ENCODE measurements around the gene CSNK1A1. TPM values are rescaled to one million over a fixed set of nuclear protein-coding genes. Genes with fewer than 3 reads are reported as not detected.
A peak's percentile ranks its signal among the peaks of the same experiment; 100 is the strongest.

CSNK1A1 gene
- total and polyA plus RNA-seq, 2 of the 4 experiments (the other 2 are of a cell fraction): 140 to 419 TPM

DNA sequence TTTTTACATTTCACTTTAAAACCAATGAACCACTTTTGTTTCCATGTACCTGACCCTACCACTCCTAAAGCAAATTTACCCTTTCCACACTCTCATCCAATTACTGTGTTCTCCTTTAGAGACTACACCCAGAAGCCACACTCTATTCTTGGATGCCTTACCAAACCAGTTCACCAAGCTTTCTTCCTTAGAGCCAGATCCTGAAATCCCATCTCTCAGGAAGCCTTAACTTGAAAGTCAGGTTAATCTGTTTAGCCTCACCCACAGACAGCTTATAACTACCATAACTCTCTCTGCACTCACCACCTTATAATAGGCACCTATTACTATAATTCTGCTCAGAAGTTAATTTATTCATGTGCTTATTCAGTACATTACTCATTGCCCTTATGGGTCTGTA, 4.3 kb downstream of the CSNK1A1 start:
- no TSS peak for BruUV-seq (replicated peaks)
- no peak overlapping the region for H3K9ac ChIP-seq (ENCODE audit: low read depth, low read length)
- dilution Hi-C loops (cut with HindIII; ENCODE audit: low sequenced_read_pairs, unreplicated experiment): no loop called here

More for the DNA sequence above, 4.3 kb downstream of the CSNK1A1 start:
- H4K91ac ChIP-seq (ENCODE audit: insufficient read depth, low read depth, low read length): no peak overlapping the region
- POLR2A ChIA-PET (ENCODE audit: unreplicated experiment): no interaction called here
- H3K4ac ChIP-seq (ENCODE audit: low read depth, low read length): no peak overlapping the region
- 0 out of 4 replicates have a peak, but pooled peaks cover 0 to 6% of the 10 kb centered on the region in 2 experiments for H3K79me1 ChIP-seq (ENCODE audit: low read depth in 1 of 2, low read length in 2 of 2)
- H3K18ac ChIP-seq (ENCODE audit: low read depth, low read length): no peak overlapping the region
- TF ChIP-seq CHD1 (IDR thresholded peaks at IDR 0.05; ENCODE audit: low read depth, low read length): no peak
- TF ChIP-seq POLR2A (IDR thresholded peaks at IDR 0.05; ENCODE audit: low read depth, low read length): peak; percentile 50; the same call in 1 of the 2 replicates
- H3K4me2 ChIP-seq (ENCODE audit: low read depth, low read length): peak overlapping the region; percentile 75
- DNase-seq (no peak), ATAC-seq (ENCODE audit: low read depth) (no peak)
- H3K56ac ChIP-seq (ENCODE audit: extremely low read depth, insufficient read depth, low read length): no peak overlapping the region
- H3K9me1 ChIP-seq (ENCODE audit: insufficient read depth, low read length): peaks cover 6% of the 10 kb centered on the region
- peak overlapping the region; percentile 7; the same call in 1 of the 2 replicates for H3K4me3 ChIP-seq (ENCODE audit: insufficient read depth, low read depth, low read length)
- H2BK120ac ChIP-seq (ENCODE audit: low read depth, low read length): no peak overlapping the region
- peaks cover 47% of the 10 kb centered on the region for H3K36me3 ChIP-seq (ENCODE audit: control insufficient read depth, insufficient read depth, low read length)
- CTCF ChIA-PET: interaction anchor here (0.6 to 0.8 kb wide), 5 partner anchors 13 to 388 kb away, joined by 3 to 4 read pairs (median 3); no protein-coding TSS in a partner anchor
- 0 out of 2 replicates have a peak overlapping the region, but pooled peaks have one; percentile 65 for H3K14ac ChIP-seq (replicated peaks; ENCODE audit: low read depth, low read length)
- no peak overlapping the region for H2BK20ac ChIP-seq (ENCODE audit: low read depth, low read length)
- peak overlapping the region; percentile 23 for H2BK5ac ChIP-seq (ENCODE audit: low read depth, low read length, poor library complexity, severe bottlenecking)
- no peak overlapping the region for H2AK9ac ChIP-seq (replicated peaks; ENCODE audit: low read depth, low read length, poor library complexity)
- H3K23ac ChIP-seq (ENCODE audit: low read depth, low read length): no peak overlapping the region
- no peak overlapping the region for H4K8ac ChIP-seq (ENCODE audit: low read depth in 2 of 2, low read length in 2 of 2)
- no peak overlapping the region for H2AFZ ChIP-seq (replicated peaks; ENCODE audit: low read length, poor library complexity)
- intact Hi-C loops (cut with micrococcal nuclease): no loop called here
- no peaks in the 10 kb centered on the region for H3K27me3 ChIP-seq (ENCODE audit: control insufficient read depth, insufficient read depth, low read length)
- H2BK15ac ChIP-seq (ENCODE audit: low read depth, low read length): no peak overlapping the region
- no peaks in the 10 kb centered on the region for H3K9me3 ChIP-seq (ENCODE audit: control insufficient read depth, insufficient read depth, low read length)
- H3K4me1 ChIP-seq (ENCODE audit: control insufficient read depth, insufficient read depth, low read length): peaks cover 11% of the 10 kb centered on the region
- no peak overlapping the region for H3K27ac ChIP-seq (ENCODE audit: insufficient read depth, low read length)
- H2AK5ac ChIP-seq (ENCODE audit: low read depth, low read length): no peak overlapping the region
- no peak overlapping the region for H4K5ac ChIP-seq (ENCODE audit: low read depth, low read length)
- in situ Hi-C loops (cut with MboI; ENCODE audit: low sequenced_read_pairs): no loop called here
- peaks cover 74% of the 10 kb centered on the region for H4K20me1 ChIP-seq (ENCODE audit: insufficient read depth, low read length)
